HepG2 (cell line): ENCODE results near the gene CDK10. TPM values are rescaled to one million over a fixed set of nuclear protein-coding genes. Genes with fewer than 3 reads are reported as not detected.

Experiments used
- KLF6 ChIP-seq: IDR thresholded peaks from 2 replicates; pipeline ENCODE4 v1.8.0; 2016; ENCODE audit warnings: missing biosample characterization, missing genetic modification reagents
- MEIS1 ChIP-seq: sonication (generic); formaldehyde crosslinking; IDR thresholded peaks from 2 replicates; pipeline ENCODE4 v1.9.0; 2021; ENCODE audit warnings: mild to moderate bottlenecking, missing genetic modification reagents, moderate library complexity, borderline replicate concordance
- NR2C2 ChIP-seq: sonication (generic); formaldehyde crosslinking; IDR thresholded peaks from 2 replicates; pipeline ENCODE4 v1.4.0; 2020; ENCODE audit warnings: missing genetic modification reagents, mild to moderate bottlenecking, moderate library complexity, borderline replicate concordance
- PAX8 ChIP-seq: sonication (generic); formaldehyde crosslinking; IDR thresholded peaks from 2 replicates; pipeline ENCODE4 v1.8.0; 2022; ENCODE audit warnings: mild to moderate bottlenecking, missing genetic modification reagents, borderline replicate concordance
- PHF5A ChIP-seq: IDR thresholded peaks from one replicate; pipeline ENCODE4 v1.6.1; 2018; ENCODE audit warnings: low read depth, missing genetic modification reagents; ENCODE audit not compliant: unreplicated experiment
- PPARG ChIP-seq: conservative IDR thresholded peaks from 2 replicates; pipeline ENCODE4 v1.6.1; 2016; ENCODE audit warnings: missing biosample characterization, missing genetic modification reagents
- REPIN1 ChIP-seq: sonication (generic); formaldehyde crosslinking; IDR thresholded peaks from 2 replicates; pipeline ENCODE4 v1.8.0; 2022; ENCODE audit warnings: missing genetic modification reagents, low read depth, mild to moderate bottlenecking, borderline replicate concordance
- SP5 ChIP-seq: IDR thresholded peaks from 2 replicates; pipeline ENCODE4 v1.6.1; 2016; ENCODE audit warnings: low read depth, borderline replicate concordance
- STAT5B ChIP-seq: sonication (generic); formaldehyde crosslinking; IDR thresholded peaks from 2 replicates; pipeline ENCODE4 v1.4.0; 2020; ENCODE audit warnings: missing genetic modification reagents
- ZBTB4 ChIP-seq: sonication (generic); formaldehyde crosslinking; IDR thresholded peaks from 2 replicates; pipeline ENCODE4 v1.4.0; 2020; ENCODE audit warnings: missing genetic modification reagents, mild to moderate bottlenecking, borderline replicate concordance
- ZFX ChIP-seq: sonication (generic); formaldehyde crosslinking; IDR thresholded peaks from 2 replicates; pipeline ENCODE4 v1.4.0; 2020; ENCODE audit warnings: mild to moderate bottlenecking, low read depth, missing genetic modification reagents, moderate library complexity
- ZNF263 ChIP-seq: sonication (generic); formaldehyde crosslinking; IDR thresholded peaks from 2 replicates; pipeline ENCODE4 v1.4.0; 2020; ENCODE audit warnings: missing genetic modification reagents
- ZNF354B ChIP-seq: sonication (generic); formaldehyde crosslinking; IDR thresholded peaks from 2 replicates; pipeline ENCODE4 v1.8.0; 2022; ENCODE audit warnings: mild to moderate bottlenecking, missing genetic modification reagents
- ZNF543 ChIP-seq: sonication (generic); formaldehyde crosslinking; IDR thresholded peaks from 2 replicates; pipeline ENCODE4 v1.4.0; 2020; ENCODE audit warnings: mild to moderate bottlenecking, missing genetic modification reagents
- ZNF552 ChIP-seq: sonication (generic); formaldehyde crosslinking; IDR thresholded peaks from 2 replicates; pipeline ENCODE4 v1.9.0; 2022; ENCODE audit warnings: missing genetic modification reagents, mild to moderate bottlenecking, borderline replicate concordance
- ZNF720 ChIP-seq: sonication (generic); formaldehyde crosslinking; IDR thresholded peaks from 2 replicates; pipeline ENCODE4 v1.4.0; 2020; ENCODE audit warnings: missing genetic modification reagents
- ZXDC ChIP-seq: sonication (generic); formaldehyde crosslinking; IDR thresholded peaks from 2 replicates; pipeline ENCODE4 v1.5.0; 2020; ENCODE audit warnings: mild to moderate bottlenecking, missing genetic modification reagents
- polyA plus RNA-seq, 8 experiments: library from polyadenylated mRNA; depleted of rRNA in 3 of 8; stranded (reverse) in 7 of 8; unstranded in 1 of 8; fragments of >200 nt; fragmentation: Illumina TruSeq in 4 of 8; extraction: Trizol in 4 of 8; gene quantifications; 2 replicates each; pipeline versions ENCODE4 v1.2.1 to v1.2.3, GENCODE V29; 2011 to 2016; ENCODE audit warnings: low read depth in 4 of 8, missing spikeins in 1 of 8, mixed read lengths in 1 of 8; ENCODE audit not compliant: insufficient read depth in 1 of 8
- total RNA-seq, 5 experiments: library from RNA; depleted of rRNA; stranded (reverse); fragments of >200 nt; fragmentation: Illumina TruSeq; extraction: Trizol; gene quantifications; 2 replicates each; pipeline ENCODE4 v1.2.3, GENCODE V29; 2016; ENCODE audit warnings: low read depth in 1 of 5
- TF ChIP-seq, protein P1 (sequence below): sonication (generic); formaldehyde crosslinking; IDR thresholded peaks from 2 replicates; pipeline ENCODE4 v1.4.0; 2020; ENCODE audit warnings: missing genetic modification reagents, borderline replicate concordance
- TF ChIP-seq, protein P2 (sequence below): sonication (generic); formaldehyde crosslinking; IDR thresholded peaks from 2 replicates; pipeline ENCODE4 v1.5.1; 2020; ENCODE audit warnings: missing genetic modification reagents, mild to moderate bottlenecking, borderline replicate concordance
- TF ChIP-seq, protein P3 (sequence below): sonication (generic); formaldehyde crosslinking; IDR thresholded peaks from 2 replicates; pipeline ENCODE4 v1.4.0; 2020; ENCODE audit warnings: mild to moderate bottlenecking, low read depth, missing genetic modification reagents

Gene CDK10
- total and polyA plus RNA-seq, 2 of the 13 experiments (the other 11 are each of a cell fraction or from before 2014, with no cell fraction given): 2.5 to 3.9 TPM

DNA sequence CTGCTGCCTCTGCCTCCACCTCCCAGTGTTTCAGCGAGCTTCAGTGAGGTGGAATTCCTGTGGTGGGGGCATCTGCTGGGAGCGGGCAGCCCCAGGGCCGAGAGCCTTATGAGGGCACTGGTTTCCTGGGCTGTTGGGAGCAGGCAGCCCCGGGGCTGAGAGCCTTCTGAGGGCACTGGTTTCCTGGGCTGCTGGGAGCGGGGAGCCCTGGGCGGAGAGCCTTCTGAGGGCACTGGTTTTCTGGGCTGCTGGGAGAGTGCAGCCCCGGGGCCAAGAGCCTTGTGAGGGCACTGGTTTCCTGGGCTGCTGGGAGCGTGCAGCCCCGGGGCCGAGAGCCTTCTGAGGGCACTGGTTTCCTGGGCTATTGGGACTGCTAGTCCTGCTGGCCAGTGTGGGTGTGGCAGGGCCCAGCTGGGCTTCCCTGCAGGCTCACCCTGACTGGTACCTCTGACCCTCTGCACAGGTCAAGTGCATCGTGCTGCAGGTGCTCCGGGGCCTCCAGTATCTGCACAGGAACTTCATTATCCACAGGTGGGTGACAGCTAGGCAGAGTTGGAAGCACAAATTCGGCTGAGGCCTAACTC lies 5.6 kb downstream of the CDK10 start (continued):
- TF ChIP-seq PPARG (CRISPR knock-in tag) (no peak), ZXDC (CRISPR knock-in tag) (no peak), SP5 (CRISPR knock-in tag) (0 out of 2 replicates have a peak, but pooled peaks have one; percentile 32), NR2C2 (CRISPR knock-in tag) (no peak), ZNF720 (CRISPR knock-in tag) (no peak), ZFX (no peak), ZNF552 (CRISPR knock-in tag) (peak; percentile 57; the same call in 1 of the 2 replicates), MEIS1 (CRISPR knock-in tag) (no peak), KLF6 (CRISPR knock-in tag) (no peak), PHF5A (CRISPR knock-in tag) (no peak), ZNF263 (0 out of 2 replicates have a peak, but pooled peaks have one; percentile 34), REPIN1 (CRISPR knock-in tag) (no peak), PAX8 (CRISPR knock-in tag) (no peak), ZNF354B (CRISPR knock-in tag) (no peak), ZNF543 (CRISPR knock-in tag) (no peak), STAT5B (no peak), ZBTB4 (CRISPR knock-in tag) (no peak)
- TF ChIP-seq, protein P1, sequence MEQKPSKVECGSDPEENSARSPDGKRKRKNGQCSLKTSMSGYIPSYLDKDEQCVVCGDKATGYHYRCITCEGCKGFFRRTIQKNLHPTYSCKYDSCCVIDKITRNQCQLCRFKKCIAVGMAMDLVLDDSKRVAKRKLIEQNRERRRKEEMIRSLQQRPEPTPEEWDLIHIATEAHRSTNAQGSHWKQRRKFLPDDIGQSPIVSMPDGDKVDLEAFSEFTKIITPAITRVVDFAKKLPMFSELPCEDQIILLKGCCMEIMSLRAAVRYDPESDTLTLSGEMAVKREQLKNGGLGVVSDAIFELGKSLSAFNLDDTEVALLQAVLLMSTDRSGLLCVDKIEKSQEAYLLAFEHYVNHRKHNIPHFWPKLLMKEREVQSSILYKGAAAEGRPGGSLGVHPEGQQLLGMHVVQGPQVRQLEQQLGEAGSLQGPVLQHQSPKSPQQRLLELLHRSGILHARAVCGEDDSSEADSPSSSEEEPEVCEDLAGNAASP (CRISPR knock-in tag): peak; percentile 83
- TF ChIP-seq, protein P2, sequence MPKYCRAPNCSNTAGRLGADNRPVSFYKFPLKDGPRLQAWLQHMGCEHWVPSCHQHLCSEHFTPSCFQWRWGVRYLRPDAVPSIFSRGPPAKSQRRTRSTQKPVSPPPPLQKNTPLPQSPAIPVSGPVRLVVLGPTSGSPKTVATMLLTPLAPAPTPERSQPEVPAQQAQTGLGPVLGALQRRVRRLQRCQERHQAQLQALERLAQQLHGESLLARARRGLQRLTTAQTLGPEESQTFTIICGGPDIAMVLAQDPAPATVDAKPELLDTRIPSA (CRISPR knock-in tag): no peak
- TF ChIP-seq, protein P3, sequence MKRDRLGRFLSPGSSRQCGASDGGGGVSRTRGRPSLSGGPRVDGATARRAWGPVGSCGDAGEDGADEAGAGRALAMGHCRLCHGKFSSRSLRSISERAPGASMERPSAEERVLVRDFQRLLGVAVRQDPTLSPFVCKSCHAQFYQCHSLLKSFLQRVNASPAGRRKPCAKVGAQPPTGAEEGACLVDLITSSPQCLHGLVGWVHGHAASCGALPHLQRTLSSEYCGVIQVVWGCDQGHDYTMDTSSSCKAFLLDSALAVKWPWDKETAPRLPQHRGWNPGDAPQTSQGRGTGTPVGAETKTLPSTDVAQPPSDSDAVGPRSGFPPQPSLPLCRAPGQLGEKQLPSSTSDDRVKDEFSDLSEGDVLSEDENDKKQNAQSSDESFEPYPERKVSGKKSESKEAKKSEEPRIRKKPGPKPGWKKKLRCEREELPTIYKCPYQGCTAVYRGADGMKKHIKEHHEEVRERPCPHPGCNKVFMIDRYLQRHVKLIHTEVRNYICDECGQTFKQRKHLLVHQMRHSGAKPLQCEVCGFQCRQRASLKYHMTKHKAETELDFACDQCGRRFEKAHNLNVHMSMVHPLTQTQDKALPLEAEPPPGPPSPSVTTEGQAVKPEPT (CRISPR knock-in tag): no peak
